Right lobe of liver (tissue), 6 donors: ENCODE data around the gene MUC13. TPM values are rescaled to one million over a fixed set of nuclear protein-coding genes. Genes with fewer than 3 reads are reported as not detected.
A peak's percentile ranks its signal among the peaks of the same experiment; 100 is the strongest.

Experiments
- ATAC-seq, 4 donors: fragments of 200-7000 bp; cut with Tn5 transposase; one replicate each; pipeline ENCODE4 v1.9.1; 2020; ENCODE audit warnings: mild to moderate bottlenecking in 4 of 4, moderate library complexity in 4 of 4
- DNase-seq, 3 donors: peaks; one replicate each; pipeline ENCODE4 v3.0.0-alpha.2; 2020
- H3K27ac ChIP-seq, 3 donors: fragments of 200-600 bp; one replicate each; pipeline ENCODE4 v1.8.0; 2022
- H3K27me3 ChIP-seq, 2 donors: fragments of 200-600 bp; one replicate each; pipeline ENCODE4 v1.8.0; 2022
- H3K36me3 ChIP-seq, 4 donors: fragments of 200-600 bp; sonication (generic) in 1 of 4; one replicate each; pipeline versions ENCODE4 v1.5.1 to v1.8.0; 2017 to 2022; ENCODE audit warnings: control low read depth in 1 of 4
- H3K4me1 ChIP-seq, 4 donors: fragments of 200-600 bp; sonication (generic) in 1 of 4; one replicate each; pipeline versions ENCODE4 v1.5.1 to v1.8.0; 2017 to 2022; ENCODE audit warnings: control low read depth in 1 of 4
- H3K4me3 ChIP-seq, 3 donors: fragments of 200-600 bp; one replicate each; pipeline ENCODE4 v1.8.0; 2022
- H3K9me3 ChIP-seq, 4 donors: fragments of 200-600 bp; sonication (generic) in 1 of 4; one replicate each; pipeline versions ENCODE4 v1.5.1 to v1.8.0; 2017 to 2022; ENCODE audit warnings: control low read depth in 1 of 4
- POLR2A ChIP-seq: fragments of 450-650 bp; IDR thresholded peaks from one replicate; pipeline ENCODE4 v1.6.1; 2017; ENCODE audit warnings: antibody characterized with exemption, mild to moderate bottlenecking
- WGBS: methylation state at CpG from one replicate; pipeline ENCODE4 v1.1.6; 2018; ENCODE audit warnings: low coverage, low lambda C conversion rate; ENCODE audit not compliant: insufficient coverage; ENCODE audit errors: missing lambda C conversion rate; 5-methylcytosine and 5-hydroxymethylcytosine counted together
- intact Hi-C, 2 donors: fragments of 100-400 bp; cut with DNase I; formaldehyde crosslinking; loops; one replicate each; pipeline versions ENCODE4 v1.11.2 to v1.14.1; 2022
- total RNA-seq, 6 experiments: library from RNA; depleted of rRNA in 2 of 6; stranded (reverse); fragments of >200 nt in 2 of 6; fragmentation: NEBNext Ultra II Directional in 3 of 6; extraction: Animal tissue kit (Norgen Biotek cat#: 25700) in 3 of 6; gene quantifications; one replicate each; pipeline versions ENCODE4 v1.1.0 to v1.2.4, GENCODE V29; 2016 to 2023
- TF ChIP-seq, protein P1 (sequence below), 4 donors: fragments of 200-600 bp in 3 of 4; fragments of 450-650 bp in 1 of 4; IDR thresholded peaks; one replicate each; pipeline versions ENCODE4 v1.5.1 to v1.8.0; 2016 to 2022; ENCODE audit warnings: antibody characterized with exemption in 4 of 4, mild to moderate bottlenecking in 2 of 4
- donor health status: DM: no; HTN: yes; CAD: no.
- donor health status: DM: no; HTN: no; CAD: no.
- donor health status: DM: no; HTN: no; CAD: no.
- donor health status: DM: no; HTN: yes; CAD: no.
- donor health status: DM: no; HTN: yes; CAD: no.

Gene MUC13
- total RNA-seq, 6 experiments from 2014 or later, result 1.9 to 4.5 (median 2.1) TPM; not detected in 3

DNA sequence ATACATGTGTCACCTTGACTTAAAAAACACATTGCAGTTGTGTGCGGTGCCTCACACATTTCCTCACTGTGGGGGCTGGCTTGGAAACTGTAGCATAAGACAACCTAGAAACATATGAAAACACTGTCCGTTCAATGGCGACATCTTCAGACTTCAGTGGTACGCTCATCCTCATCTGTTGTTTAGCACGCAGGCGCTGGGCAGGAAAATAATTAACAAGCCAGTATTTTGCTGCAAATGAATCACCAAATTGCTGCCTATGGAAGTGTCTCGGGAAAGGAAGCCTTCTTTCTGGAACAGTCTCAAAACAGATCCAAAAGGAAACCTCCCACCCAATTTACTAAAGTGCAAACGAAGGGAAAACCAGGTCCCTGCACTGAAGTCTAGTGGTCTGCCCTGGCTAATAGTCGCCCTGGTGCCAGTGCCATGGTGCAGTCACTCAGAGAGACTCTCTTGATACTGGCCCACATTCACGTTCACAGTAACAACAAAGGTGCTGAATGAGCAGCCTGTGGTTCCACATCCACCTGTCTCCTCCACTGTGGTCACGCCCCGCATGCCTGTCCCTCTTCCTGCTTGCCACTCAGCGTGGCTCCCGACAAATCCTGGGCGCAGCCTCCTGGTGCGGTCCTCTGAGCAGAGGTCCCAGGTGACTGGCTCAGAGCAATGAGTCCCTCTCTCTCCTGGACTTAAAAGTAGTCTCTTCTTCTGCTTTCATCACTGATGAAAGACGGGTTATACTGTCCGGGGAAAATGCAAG lies 35.6 kb upstream of the MUC13 start:
- Histone ChIP-seq H3K36me3 (no peaks in the 10 kb centered on the region), H3K4me1 (no peaks in the 10 kb centered on the region), H3K27me3 (no peaks in the 10 kb centered on the region), H3K4me3 (no peak overlapping the region), H3K27ac (no peak overlapping the region), H3K9me3 (no peaks in the 10 kb centered on the region)
- TF ChIP-seq POLR2A, result no peak
- TF ChIP-seq, protein P1, sequence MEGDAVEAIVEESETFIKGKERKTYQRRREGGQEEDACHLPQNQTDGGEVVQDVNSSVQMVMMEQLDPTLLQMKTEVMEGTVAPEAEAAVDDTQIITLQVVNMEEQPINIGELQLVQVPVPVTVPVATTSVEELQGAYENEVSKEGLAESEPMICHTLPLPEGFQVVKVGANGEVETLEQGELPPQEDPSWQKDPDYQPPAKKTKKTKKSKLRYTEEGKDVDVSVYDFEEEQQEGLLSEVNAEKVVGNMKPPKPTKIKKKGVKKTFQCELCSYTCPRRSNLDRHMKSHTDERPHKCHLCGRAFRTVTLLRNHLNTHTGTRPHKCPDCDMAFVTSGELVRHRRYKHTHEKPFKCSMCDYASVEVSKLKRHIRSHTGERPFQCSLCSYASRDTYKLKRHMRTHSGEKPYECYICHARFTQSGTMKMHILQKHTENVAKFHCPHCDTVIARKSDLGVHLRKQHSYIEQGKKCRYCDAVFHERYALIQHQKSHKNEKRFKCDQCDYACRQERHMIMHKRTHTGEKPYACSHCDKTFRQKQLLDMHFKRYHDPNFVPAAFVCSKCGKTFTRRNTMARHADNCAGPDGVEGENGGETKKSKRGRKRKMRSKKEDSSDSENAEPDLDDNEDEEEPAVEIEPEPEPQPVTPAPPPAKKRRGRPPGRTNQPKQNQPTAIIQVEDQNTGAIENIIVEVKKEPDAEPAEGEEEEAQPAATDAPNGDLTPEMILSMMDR (IDR thresholded peaks at IDR 0.05), result no peak
- 95% methylated on average over 14 of the region's 18 CpGs for WGBS
- no peak for ATAC-seq
- DNase-seq, result no peak
- intact Hi-C loops, result no loop called here

DNA sequence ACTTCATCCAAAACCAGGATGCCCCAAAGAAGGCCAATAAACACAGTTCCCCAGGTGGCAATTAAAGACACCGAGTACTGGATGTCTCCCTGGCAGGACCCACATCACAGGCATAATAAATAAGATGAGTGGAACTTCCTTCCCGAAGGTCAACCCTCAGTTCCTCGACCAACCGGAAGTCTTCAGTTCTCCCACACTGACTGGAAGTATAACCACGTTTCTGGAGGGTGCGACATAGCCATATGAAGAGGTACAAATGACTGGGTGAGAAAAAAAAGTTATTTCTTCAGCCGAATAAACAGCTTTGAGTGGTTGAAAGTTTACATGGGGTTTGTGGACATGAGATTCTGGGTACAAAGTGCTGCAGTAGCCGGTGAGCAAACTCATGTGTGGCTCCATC lies 34.6 kb upstream of the MUC13 start:
- peak in 1 of 4 donors; percentile 22 for ATAC-seq
- DNase-seq, result no peak
- Histone ChIP-seq H3K27me3 (no peaks in the 10 kb centered on the region), H3K36me3 (no peaks in the 10 kb centered on the region), H3K9me3 (no peaks in the 10 kb centered on the region), H3K27ac (no peak overlapping the region), H3K4me1 (no peaks in the 10 kb centered on the region), H3K4me3 (no peak overlapping the region)
- intact Hi-C loops, result no loop called here
- no peak for TF ChIP-seq POLR2A
- TF ChIP-seq, protein P1 (IDR thresholded peaks at IDR 0.05), result no peak
- WGBS, result 71% methylated on average over 6 of the region's 8 CpGs

DNA sequence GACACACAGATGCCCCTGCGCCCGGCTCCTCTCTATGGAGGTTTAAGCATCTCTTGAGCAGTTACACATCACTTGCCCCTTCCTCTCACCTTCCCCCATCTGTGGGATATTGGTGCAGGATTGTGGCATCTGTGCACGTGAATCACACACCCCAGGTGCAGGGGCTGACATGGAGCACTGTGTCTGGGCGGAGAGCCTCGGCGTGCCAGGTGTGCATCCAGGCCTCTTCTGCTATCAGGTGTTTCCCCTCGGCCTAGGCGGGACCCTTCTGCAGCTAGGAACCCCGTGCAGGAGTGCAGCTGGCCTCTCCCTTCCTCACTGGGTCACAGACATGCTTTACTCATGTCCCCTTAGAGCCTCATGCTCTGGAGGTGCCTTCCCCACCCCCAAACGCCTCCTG lies 33.4 kb upstream of the MUC13 start:
- H3K9me3 ChIP-seq, result no peaks in the 10 kb centered on the region
- no peaks in the 10 kb centered on the region for H3K27me3 ChIP-seq
- WGBS, result 82% methylated on average over 7 of the region's 10 CpGs
- H3K27ac ChIP-seq, result no peak overlapping the region
- intact Hi-C loops, result no loop called here
- no peak overlapping the region for H3K4me3 ChIP-seq
- no peaks in the 10 kb centered on the region for H3K36me3 ChIP-seq
- TF ChIP-seq, protein P1 (IDR thresholded peaks at IDR 0.05), result no peak
- no peak for TF ChIP-seq POLR2A
- H3K4me1 ChIP-seq, result no peaks in the 10 kb centered on the region
- DNase-seq, result no peak
- ATAC-seq, result no peak

DNA sequence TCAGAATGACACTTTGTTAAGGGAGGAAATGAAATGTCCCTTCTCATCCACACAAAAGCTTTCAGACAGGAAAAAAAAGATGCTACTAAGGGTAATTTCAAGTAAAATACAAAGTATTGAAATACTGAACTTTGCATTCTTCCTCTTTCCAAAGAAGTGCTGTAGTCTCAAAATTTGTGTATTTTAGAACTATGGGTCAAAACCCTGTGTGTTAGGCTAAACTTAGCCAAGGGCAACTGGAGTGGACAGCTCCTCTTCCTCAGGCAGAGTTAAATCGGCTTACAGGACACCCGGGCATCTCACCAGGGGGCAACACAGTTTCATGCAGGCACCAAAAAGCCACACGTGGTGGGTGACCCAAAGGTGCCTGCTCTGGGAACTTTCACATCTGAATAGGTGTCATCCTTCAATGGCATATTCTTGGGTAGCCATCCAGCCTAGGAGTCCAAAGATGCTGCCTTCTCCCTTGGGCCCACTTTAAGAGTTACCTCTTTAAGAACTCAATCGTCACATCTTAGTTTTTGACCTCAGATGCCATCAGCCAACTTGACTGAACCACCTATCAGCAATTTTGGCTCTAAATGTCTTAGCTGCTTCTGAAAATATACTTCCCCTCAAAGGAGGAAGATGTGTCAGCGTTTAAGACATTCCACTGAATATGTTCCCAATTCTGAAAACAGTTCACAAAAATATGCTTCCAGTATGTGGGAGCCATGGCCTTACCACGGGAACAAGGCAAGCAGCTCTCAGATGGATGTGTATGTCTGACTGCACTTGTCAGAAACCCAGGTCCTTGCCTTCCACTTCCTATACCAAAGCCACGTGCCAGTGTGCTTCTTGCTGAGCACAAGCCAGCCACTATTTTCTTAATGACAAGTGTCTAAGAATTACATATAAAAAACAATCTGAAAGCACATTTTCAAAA lies 32.2 kb upstream of the MUC13 start:
- Histone ChIP-seq H3K4me1 (no peaks in the 10 kb centered on the region), H3K9me3 (no peaks in the 10 kb centered on the region), H3K36me3 (no peaks in the 10 kb centered on the region), H3K27ac (no peak overlapping the region), H3K4me3 (no peak overlapping the region), H3K27me3 (no peaks in the 10 kb centered on the region)
- 68% methylated on average over 4 of the region's 7 CpGs for WGBS
- ATAC-seq (peak; percentile 34 to 60 (median 46)), DNase-seq (no peak)
- TF ChIP-seq, protein P1 (IDR thresholded peaks at IDR 0.05), result no peak
- TF ChIP-seq POLR2A, result no peak
- intact Hi-C loops, result no loop called here
